GM18873 (cell line): ENCODE results near the gene DALRD3.

Source experiments
- ATAC-seq: cut with Tn5 transposase; IDR thresholded peaks from one replicate; pipeline ENCODE4 v1.9.1; 2021; ENCODE audit warnings: mild to moderate bottlenecking, moderate library complexity, moderate number of reproducible peaks; ENCODE audit not compliant: unreplicated experiment, low FRiP score

Gene DALRD3

DNA sequence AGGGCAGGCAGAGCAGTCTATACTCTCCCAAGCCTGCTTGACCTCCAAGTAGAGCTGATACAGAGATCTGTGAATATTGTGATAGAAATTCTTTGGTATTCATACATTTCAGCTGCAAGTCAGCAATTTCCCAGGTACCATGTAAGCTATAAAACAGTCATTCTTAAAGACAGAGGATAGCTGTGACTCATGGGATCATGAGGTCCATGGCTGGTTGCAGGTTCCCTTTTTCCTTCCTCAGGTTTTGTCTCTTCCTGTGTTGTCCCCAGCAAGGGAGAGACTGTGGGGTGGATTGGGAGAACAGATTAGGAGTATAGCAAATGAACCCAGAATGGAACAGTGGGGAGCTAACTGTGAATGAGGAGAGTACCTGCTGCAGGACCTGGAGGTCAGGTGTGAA lies 33.7 kb downstream of the DALRD3 start:
- no peak for ATAC-seq

DNA sequence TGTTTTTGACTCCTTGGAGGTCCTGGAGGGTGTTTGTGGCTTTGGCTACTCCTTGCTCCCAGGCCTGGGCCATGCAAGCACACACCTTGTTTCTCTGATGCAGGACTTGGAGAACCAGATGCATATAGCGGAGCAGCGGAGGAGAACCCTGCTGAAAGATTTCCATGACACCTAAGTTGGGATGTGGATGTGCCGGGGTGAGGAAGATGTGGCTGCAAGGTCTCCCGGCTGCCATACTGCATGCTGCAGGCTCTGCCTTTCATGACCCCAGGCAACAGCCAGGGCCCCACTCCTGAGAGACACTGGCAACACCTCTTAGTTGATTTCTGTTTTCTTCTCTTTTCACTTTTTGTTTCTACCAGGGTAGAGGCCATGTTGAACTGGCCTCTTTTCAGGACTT lies 35.3 kb downstream of the DALRD3 start:
- no peak for ATAC-seq

DNA sequence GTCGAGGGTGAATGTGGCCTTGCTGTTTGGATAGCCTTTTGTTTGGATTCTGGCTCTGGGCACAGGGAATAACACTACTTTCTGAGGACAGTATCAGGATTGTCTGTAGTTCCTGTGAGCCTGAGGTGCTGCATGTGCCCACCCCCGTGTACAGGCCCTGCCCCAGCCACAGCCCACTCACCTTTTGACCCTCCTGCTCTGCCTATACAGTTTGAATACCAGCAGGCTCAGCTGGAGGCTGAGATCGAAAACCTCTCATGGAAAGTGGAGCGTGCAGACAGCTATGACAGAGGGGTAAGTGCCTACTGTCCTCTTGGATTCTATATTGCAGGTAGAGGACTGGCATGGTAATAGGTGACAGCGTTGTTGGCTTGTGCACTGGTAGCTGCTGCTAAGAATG lies 35.7 kb downstream of the DALRD3 start:
- no peak for ATAC-seq

DNA sequence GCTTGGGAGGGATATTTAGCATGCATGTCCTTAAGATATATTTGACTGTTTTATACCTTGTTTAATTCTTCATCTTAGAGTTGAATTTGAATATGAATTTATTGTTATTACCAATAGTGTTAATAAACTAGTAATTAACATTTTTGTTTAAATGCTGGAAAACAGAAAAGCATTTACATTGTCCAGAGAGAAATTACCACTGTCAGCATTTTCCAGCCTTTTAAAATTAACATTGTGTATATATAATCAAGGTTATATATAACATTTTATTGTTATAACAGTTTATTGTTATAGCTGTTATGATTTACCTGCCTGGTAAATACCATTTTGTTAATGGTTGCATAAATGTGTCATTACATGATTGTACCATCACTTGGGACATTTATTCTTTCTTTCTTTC lies 36.4 kb downstream of the DALRD3 start:
- ATAC-seq: no peak

DNA sequence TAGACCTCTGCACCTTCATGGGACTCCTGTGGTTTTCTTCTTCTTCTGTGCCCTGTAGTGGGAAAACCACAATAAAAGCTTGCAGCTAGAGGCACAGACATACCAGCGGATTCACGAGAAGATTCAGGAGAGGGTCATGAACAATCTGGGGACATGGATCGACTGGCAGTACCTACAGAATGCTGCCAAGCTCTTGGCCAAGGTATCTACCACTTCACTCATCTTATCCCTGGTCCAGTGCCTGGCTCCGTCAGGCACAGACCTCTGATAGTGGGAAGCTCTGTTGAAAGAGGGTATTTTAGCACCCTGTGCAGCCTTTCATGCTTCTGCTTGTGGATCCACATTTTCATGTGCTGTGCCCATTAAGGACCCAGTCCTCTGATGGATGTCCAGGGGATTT lies 38.1 kb downstream of the DALRD3 start:
- ATAC-seq: no peak

DNA sequence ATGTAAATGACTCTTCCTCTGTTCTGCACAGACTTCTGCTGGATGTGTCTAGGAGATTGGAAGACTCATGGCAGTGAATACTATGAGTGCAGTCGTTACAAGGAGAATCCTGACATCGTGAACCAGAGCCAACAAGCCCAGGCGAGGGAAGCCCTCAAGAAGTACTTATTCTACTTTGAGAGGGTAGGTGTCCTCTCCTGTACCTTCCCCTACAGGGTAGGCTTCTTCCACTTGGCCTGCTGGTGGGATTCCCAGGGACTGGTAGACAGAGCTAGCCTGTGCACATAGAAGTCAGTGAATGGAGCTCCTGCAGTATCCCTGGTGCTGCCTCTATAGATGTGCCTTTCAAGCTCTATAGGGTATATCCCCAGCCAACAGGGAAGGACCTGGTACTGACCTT lies 38.9 kb downstream of the DALRD3 start:
- no peak for ATAC-seq

DNA sequence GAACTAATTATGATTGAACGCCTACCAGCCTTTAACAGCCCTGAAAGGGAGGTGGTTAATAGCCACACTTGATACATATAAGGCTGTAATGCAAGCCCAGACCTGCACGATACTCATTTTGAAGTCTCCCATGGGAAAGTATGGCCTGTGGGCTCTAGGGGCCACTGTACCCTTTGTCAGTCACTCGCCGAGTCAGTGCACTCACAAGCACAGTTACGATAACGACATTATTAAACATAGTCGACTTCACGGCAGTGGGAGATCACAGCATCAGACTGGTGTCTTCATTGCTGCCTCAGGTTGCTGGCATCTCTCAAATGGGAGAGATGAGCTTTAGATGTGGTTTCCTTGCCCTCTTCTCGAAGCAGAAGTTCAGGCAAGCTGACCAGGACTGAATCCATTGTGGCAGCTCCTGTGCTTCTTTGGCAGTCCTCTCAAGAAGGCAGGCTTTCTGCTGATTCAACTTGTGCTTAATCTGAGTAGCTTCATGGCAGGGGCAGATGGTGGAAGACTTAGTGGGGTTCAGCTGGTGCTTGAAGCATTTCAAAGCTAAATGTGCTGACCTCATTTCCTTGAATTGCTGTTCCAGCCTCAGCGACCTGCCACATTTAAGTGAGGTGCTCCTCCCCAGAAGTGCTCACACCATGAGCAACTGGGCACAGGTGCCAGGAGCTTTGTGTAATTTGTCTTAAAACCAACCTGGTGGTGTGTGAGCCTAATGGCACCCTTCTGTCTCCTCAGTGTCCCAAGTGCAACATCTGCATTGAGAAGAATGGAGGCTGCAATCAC lies 44.1 kb downstream of the DALRD3 start:
- no peak for ATAC-seq

DNA sequence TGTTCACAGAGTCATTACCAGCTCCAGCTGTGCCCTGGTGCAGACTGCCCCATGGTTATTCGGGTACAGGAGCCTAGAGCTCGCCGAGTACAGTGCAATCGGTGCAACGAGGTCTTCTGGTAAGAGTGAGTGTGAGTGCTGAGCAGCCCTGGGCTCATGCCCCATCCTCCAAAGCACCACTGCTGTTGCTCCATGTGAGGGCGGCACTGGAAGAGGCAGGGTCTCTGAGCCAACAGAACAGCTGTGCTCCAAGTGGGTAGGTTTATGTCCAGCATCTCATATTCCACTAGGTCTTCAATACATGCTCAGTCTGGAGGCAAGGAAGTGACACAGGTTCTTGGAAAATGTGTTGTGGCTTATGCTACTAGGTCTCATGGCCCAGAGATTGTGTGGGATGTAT lies 47.8 kb downstream of the DALRD3 start:
- no peak for ATAC-seq

DNA sequence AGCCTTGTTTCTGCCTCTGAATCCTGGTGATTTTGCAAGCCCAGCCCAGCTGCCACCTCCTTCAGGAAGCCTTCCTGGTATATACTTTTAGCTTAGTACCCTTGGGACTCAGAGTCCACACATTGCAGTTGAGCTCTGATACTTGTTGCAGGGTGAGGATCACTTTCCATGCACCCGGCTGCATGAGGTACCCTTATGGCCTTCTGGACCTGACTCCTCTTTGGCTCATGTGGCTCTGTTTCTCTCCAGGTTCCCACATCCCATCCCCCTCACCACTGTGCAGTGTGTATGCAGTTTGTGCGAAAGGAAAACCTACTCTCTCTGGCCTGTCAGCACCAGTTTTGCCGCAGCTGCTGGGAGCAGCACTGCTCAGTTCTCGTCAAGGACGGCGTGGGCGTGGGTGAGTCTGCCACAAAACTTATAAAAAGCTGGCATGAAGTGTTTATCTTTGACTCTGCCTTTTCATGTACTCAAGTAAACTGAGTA lies 51.5 kb downstream of the DALRD3 start:
- no peak for ATAC-seq

DNA sequence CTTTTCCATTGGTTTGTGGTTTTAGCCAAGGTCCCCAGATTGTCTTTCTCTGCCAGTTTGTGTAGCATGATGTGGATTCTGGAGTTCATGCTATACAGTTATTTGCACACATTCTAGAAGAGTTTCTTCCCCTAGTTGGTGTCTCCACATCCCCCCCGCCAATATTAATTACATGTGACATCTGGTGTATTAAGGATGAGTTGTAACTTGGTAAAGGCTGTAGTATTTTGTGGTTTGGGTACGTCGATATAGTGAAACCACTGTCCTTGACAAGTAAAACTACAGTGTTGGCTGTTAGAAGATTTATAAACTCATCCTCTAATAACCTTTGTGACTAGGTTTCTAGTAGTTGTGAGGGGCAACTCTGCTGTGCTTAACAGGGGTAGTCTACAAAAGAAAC lies 52.0 kb downstream of the DALRD3 start:
- no peak for ATAC-seq
